H7 (cell line): ENCODE measurements around the gene GRM1. TPM values are rescaled to one million over a fixed set of nuclear protein-coding genes. Genes with fewer than 3 reads are reported as not detected.

ENCODE experiments used
- DNase-seq: peaks from one replicate; pipeline ENCODE4 v3.0.0; 2012
- H3K27me3 ChIP-seq: 2 replicates; pipeline ENCODE4 v1.6.0; 2011; ENCODE audit warnings: mild to moderate bottlenecking, low read length; ENCODE audit not compliant: control insufficient read depth, insufficient read depth
- H3K36me3 ChIP-seq: replicated peaks from 2 replicates; pipeline ENCODE4 v1.5.1; 2011; ENCODE audit warnings: low read length; ENCODE audit not compliant: control insufficient read depth, insufficient read depth
- H3K4me3 ChIP-seq: 2 replicates; pipeline ENCODE4 v1.5.1; 2011; ENCODE audit warnings: low read depth, mild to moderate bottlenecking, control low read depth, low read length, moderate library complexity; ENCODE audit not compliant: insufficient read depth
- total RNA-seq: library from RNA; depleted of rRNA; stranded (reverse); fragments of >200 nt; shearing (Covaris generic); gene quantifications from 2 replicates; pipeline ENCODE4 v1.2.3, GENCODE V29; 2014

Gene GRM1
- total RNA-seq, 1 experiment from 2014 or later, result 0.14 TPM

- no peak for DNase-seq
- Histone ChIP-seq H3K27me3 (no peaks in the 10 kb centered on the region), H3K36me3 (no peaks in the 10 kb centered on the region), H3K4me3 (no peak overlapping the region)
Observed at GRCh38 chr6:146357578-146358430, 328.9 kb downstream of the GRM1 start.

- H3K36me3 ChIP-seq, result no peaks in the 10 kb centered on the region
- no peak overlapping the region for H3K4me3 ChIP-seq
- H3K27me3 ChIP-seq, result no peaks in the 10 kb centered on the region
- DNase-seq, result no peak
Observed at GRCh38 chr6:146358431-146359046, 329.7 kb downstream of the GRM1 start.

GRCh38 chr6:146359131-146359530 lies 330.3 kb downstream of the GRM1 start:
- Histone ChIP-seq H3K27me3 (no peaks in the 10 kb centered on the region), H3K4me3 (no peak overlapping the region), H3K36me3 (no peaks in the 10 kb centered on the region)
- DNase-seq, result no peak

GRCh38 chr6:146361128-146361924 lies 332.5 kb downstream of the GRM1 start:
- no peaks in the 10 kb centered on the region for H3K27me3 ChIP-seq
- H3K4me3 ChIP-seq, result no peak overlapping the region
- no peak for DNase-seq
- no peaks in the 10 kb centered on the region for H3K36me3 ChIP-seq

GRCh38 chr6:146363838-146364607 lies 335.2 kb downstream of the GRM1 start:
- Histone ChIP-seq H3K27me3 (no peaks in the 10 kb centered on the region), H3K4me3 (no peak overlapping the region), H3K36me3 (no peaks in the 10 kb centered on the region)
- no peak for DNase-seq

- H3K36me3 ChIP-seq, result no peaks in the 10 kb centered on the region
- no peak for DNase-seq
- no peaks in the 10 kb centered on the region for H3K27me3 ChIP-seq
- no peak overlapping the region for H3K4me3 ChIP-seq
Observed at GRCh38 chr6:146364816-146365594, 336.1 kb downstream of the GRM1 start.

GRCh38 chr6:146367061-146367460 lies 338.2 kb downstream of the GRM1 start:
- Histone ChIP-seq H3K4me3 (no peak overlapping the region), H3K27me3 (no peaks in the 10 kb centered on the region), H3K36me3 (no peaks in the 10 kb centered on the region)
- no peak for DNase-seq

GRCh38 chr6:146369866-146370265 lies 341.0 kb downstream of the GRM1 start:
- DNase-seq, result no peak
- H3K27me3 ChIP-seq, result no peaks in the 10 kb centered on the region
- H3K4me3 ChIP-seq, result no peak overlapping the region
- H3K36me3 ChIP-seq, result no peaks in the 10 kb centered on the region

GRCh38 chr6:146381486-146381885 lies 352.6 kb downstream of the GRM1 start:
- Histone ChIP-seq H3K27me3 (no peaks in the 10 kb centered on the region), H3K4me3 (no peak overlapping the region), H3K36me3 (no peaks in the 10 kb centered on the region)
- DNase-seq, result no peak

- Histone ChIP-seq H3K27me3 (no peaks in the 10 kb centered on the region), H3K36me3 (no peaks in the 10 kb centered on the region), H3K4me3 (no peak overlapping the region)
- no peak for DNase-seq
Observed at GRCh38 chr6:146388736-146389364, 360.0 kb downstream of the GRM1 start.

GRCh38 chr6:146389740-146390139 lies 360.9 kb downstream of the GRM1 start:
- H3K36me3 ChIP-seq, result no peaks in the 10 kb centered on the region
- no peak overlapping the region for H3K4me3 ChIP-seq
- no peak for DNase-seq
- H3K27me3 ChIP-seq, result no peaks in the 10 kb centered on the region

GRCh38 chr6:146397638-146398037 lies 368.8 kb downstream of the GRM1 start:
- no peak for DNase-seq
- H3K4me3 ChIP-seq, result no peak overlapping the region
- no peaks in the 10 kb centered on the region for H3K27me3 ChIP-seq
- no peaks in the 10 kb centered on the region for H3K36me3 ChIP-seq

GRCh38 chr6:146402476-146402875 lies 373.6 kb downstream of the GRM1 start:
- Histone ChIP-seq H3K27me3 (no peaks in the 10 kb centered on the region), H3K36me3 (no peaks in the 10 kb centered on the region)
- DNase-seq, result no peak

More at GRCh38 chr6:146402476-146402875, 373.6 kb downstream of the GRM1 start:
- no peak overlapping the region for H3K4me3 ChIP-seq
